Erythroblast (primary cell): ENCODE data around the gene DMD.

Experiments used
- GATA1 ChIP-seq: IDR thresholded peaks from 2 replicates; pipeline ENCODE4 v1.6.1; 2011; ENCODE audit warnings: low read depth, mild to moderate bottlenecking, control low read depth, low read length, moderate library complexity
- POLR2A ChIP-seq: IDR thresholded peaks from 2 replicates; pipeline ENCODE4 v1.6.1; 2011; ENCODE audit warnings: mild to moderate bottlenecking, low read length

- no peak for TF ChIP-seq POLR2A
- TF ChIP-seq GATA1 = no peak
Observed at GRCh38 chrX:31136144-31136611, 2075.2 kb downstream of the DMD start.
